Vagina (tissue), 2 donors: ENCODE data around the gene EGLN2. TPM values are rescaled to one million over a fixed set of nuclear protein-coding genes. Genes with fewer than 3 reads are reported as not detected.
A peak's percentile ranks its signal among the peaks of the same experiment; 100 is the strongest.
"Not testable (repeated sequence)": the region's sequence is repeated elsewhere in the genome, so short reads cannot be mapped to it uniquely, and the experiment has no call there.

Source experiments
- DNase-seq, 2 donors: peaks; one replicate each; pipeline ENCODE4 v3.0.0-alpha.2; 2017; ENCODE audit errors: extremely low spot score in 2 of 2
- H3K27ac ChIP-seq: fragments of 200-600 bp; sonication (generic); one replicate; pipeline ENCODE4 v1.5.1; 2019
- H3K27me3 ChIP-seq: fragments of 200-600 bp; sonication (generic); one replicate; pipeline ENCODE4 v1.5.1; 2019
- H3K36me3 ChIP-seq, 2 donors: fragments of 200-600 bp; sonication (generic); one replicate each; pipeline ENCODE4 v1.5.1; 2017 to 2019
- H3K4me1 ChIP-seq: fragments of 200-600 bp; sonication (generic); one replicate; pipeline ENCODE4 v1.5.1; 2019
- H3K4me3 ChIP-seq, 2 donors: fragments of 200-600 bp; sonication (generic); 1 replicate in 1 of 2; 2 replicates in 1 of 2; pipeline ENCODE4 v1.5.1; 2016 to 2019
- H3K9me3 ChIP-seq: fragments of 200-600 bp; sonication (generic); one replicate; pipeline ENCODE4 v1.5.1; 2019
- CTCF ChIP-seq, 3 experiments: fragments of 450-650 bp in 2 of 3; fragments of 200-600 bp in 1 of 3; sonication (generic) in 1 of 3; IDR thresholded peaks; one replicate each; pipeline ENCODE4 v1.5.1; 2017 to 2019; ENCODE audit warnings: antibody characterized with exemption in 3 of 3, mild to moderate bottlenecking in 2 of 3, moderate library complexity in 2 of 3
- POLR2A ChIP-seq, 2 donors: fragments of 450-650 bp; IDR thresholded peaks; one replicate each; pipeline ENCODE4 v1.6.1; 2017; ENCODE audit warnings: antibody characterized with exemption in 2 of 2, mild to moderate bottlenecking in 2 of 2, moderate library complexity in 2 of 2
- POLR2AphosphoS5 ChIP-seq, 2 donors: sonication (generic); formaldehyde crosslinking; IDR thresholded peaks; one replicate each; pipeline ENCODE4 v1.9.0; 2017; ENCODE audit warnings: antibody characterized with exemption in 2 of 2, mild to moderate bottlenecking in 2 of 2, low read depth in 1 of 2; ENCODE audit not compliant: insufficient read depth in 1 of 2
- intact Hi-C: fragments of 100-400 bp; cut with DNase I; formaldehyde crosslinking; loops from one replicate; pipeline ENCODE4 v1.15.1; 2023
- total RNA-seq: library from RNA; depleted of rRNA; stranded (reverse); fragments of >200 nt; gene quantifications from one replicate; pipeline ENCODE4 v1.2.3, GENCODE V29; 2016

EGLN2 gene
- total RNA-seq, 1 donor from 2014 or later: 76.9 TPM

DNA sequence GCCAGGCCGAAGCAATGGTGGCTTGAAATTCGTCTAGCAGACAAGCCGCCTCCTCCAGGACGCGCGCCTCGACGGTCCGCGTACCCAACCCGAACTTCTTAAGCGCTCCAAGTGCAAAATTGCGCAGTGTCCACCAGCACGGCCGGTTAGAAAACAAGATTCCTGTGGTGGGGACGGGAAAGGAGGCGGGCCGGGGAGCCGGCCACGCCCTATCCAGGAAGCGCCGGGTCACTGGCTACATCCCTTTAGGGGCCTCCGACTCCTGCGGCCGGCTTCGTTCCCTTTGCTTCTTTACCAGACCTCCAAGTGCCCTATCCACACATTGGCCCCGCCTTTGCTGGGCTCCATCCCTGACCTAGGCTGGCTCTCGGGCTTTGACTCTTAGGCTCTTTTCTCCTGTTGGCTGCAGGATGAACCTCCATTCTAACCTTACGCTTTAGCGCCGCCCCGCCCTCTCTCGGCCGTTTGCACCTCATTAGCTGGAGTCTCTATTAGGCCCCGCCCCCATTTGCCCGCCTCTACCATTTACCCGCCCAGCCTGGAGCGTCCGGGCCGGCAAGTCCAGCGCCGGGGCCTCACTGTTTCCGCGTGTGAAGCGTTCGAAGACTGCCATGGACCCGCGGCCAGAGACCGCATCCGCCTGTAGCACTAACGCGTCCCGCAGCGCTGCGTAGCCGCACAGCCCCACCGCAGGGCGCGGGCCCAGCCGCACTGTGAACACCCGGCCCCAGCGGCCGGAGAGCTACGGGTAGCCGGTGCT lies 11.8 kb downstream of the EGLN2 start:
- Histone ChIP-seq H3K4me3 (peak overlapping the region; percentile 45 to 51), H3K27ac (peak overlapping the region; percentile 79), H3K4me1 (peaks cover 73% of the 10 kb centered on the region), H3K36me3 (peaks cover 0 to 13% of the 10 kb centered on the region in 2 donors)
- DNase-seq, H3K9me3 ChIP-seq, H3K27me3 ChIP-seq, intact Hi-C loops: not testable (repeated sequence)
- peak in 1 of 2 donors; percentile 15 for TF ChIP-seq POLR2A (IDR thresholded peaks at IDR 0.05)
- TF ChIP-seq CTCF (IDR thresholded peaks at IDR 0.05): peak in 1 of 3 experiments; percentile 3
- peak in 1 of 2 donors; percentile 74 for TF ChIP-seq POLR2AphosphoS5 (IDR thresholded peaks at IDR 0.05; ENCODE audit: insufficient read depth in 1 of 2, low read depth in 1 of 2)

DNA sequence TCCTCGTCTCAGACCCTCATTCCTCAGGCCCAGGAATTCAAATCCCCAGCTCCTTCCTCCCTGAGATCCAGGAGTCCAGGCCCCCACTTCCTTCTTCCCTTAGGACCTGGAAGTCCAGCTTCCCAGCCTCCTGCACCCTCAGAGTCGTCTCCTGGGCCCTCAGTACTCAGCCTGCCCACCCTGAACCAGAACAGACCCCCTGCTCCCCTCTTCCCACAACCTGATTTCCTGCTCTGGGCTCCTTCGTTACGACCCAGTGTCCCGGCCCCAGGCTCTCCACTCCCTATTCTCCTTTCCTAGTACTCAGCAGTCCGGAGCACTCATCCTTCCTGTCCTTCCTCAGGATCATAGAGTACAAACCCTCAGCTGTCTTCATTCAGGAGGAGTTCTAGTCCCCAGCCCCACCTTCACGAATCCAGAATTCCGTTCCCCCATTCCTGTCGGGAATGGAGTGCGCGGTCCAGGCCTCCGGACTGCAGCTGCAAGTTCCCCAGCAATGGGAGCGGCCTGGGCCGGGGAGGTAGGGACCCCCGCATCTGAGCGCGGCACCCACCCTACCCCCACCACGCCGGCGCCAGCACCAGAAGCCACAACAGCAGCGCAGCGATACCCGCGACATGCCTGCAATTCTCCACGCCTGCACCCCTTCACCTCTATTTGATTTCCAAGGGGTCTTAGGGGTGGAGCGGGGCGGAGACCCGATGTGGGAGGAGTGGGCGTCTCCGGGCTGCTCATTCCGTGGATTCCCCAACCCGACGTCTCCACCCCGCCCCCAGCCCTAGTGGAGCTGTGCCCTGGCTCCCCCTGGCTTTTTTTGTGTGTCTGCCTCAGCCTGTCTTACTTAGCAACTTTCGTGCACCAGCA lies 12.7 kb downstream of the EGLN2 start:
- Histone ChIP-seq H3K9me3 (no peaks in the 10 kb centered on the region), H3K27ac (peak overlapping the region; percentile 79), H3K27me3 (no peaks in the 10 kb centered on the region), H3K4me3 (peak overlapping the region; percentile 45 to 51), H3K36me3 (peaks cover 0 to 13% of the 10 kb centered on the region in 2 donors), H3K4me1 (peaks cover 64% of the 10 kb centered on the region)
- intact Hi-C loops: no loop called here
- TF ChIP-seq POLR2AphosphoS5 (IDR thresholded peaks at IDR 0.05; ENCODE audit: insufficient read depth in 1 of 2, low read depth in 1 of 2): peak in 1 of 2 donors; percentile 38
- TF ChIP-seq POLR2A (IDR thresholded peaks at IDR 0.05): no peak
- TF ChIP-seq CTCF (IDR thresholded peaks at IDR 0.05): no peak
- DNase-seq: no peak

DNA sequence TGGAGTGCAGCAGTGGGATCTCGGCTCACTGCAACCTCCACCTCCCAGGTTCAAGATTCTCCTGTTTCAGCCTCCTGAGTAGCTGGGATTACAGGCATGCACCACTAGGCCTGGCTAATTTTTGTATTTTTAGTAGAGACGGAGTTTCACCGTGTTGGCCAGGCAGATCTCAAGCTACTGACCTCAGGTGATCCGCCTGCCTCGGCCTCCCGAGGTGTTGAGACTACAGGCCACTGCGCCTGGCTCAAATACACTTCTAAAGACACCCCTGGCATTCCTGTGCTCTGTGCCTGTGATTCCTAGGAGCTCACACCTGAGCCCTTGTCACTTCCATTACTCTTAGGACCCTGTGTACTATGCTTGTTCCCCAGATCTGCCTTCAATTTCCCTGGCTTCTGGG lies 13.6 kb downstream of the EGLN2 start:
- peak overlapping the region; percentile 60 for H3K27ac ChIP-seq
- H3K36me3 ChIP-seq: peaks cover 0 to 13% of the 10 kb centered on the region in 2 donors
- intact Hi-C loops, DNase-seq, H3K9me3 ChIP-seq, H3K27me3 ChIP-seq, H3K4me3 ChIP-seq: not testable (repeated sequence)
- peaks cover 55% of the 10 kb centered on the region for H3K4me1 ChIP-seq

- no peak for DNase-seq
- H3K36me3 ChIP-seq: peaks cover 0 to 12% of the 10 kb centered on the region in 2 donors
- no peaks in the 10 kb centered on the region for H3K27me3 ChIP-seq
- peaks cover 50% of the 10 kb centered on the region for H3K4me1 ChIP-seq
- H3K27ac ChIP-seq: peak overlapping the region; percentile 60
- H3K9me3 ChIP-seq: no peaks in the 10 kb centered on the region
- H3K4me3 ChIP-seq: no peak overlapping the region
- TF ChIP-seq CTCF (IDR thresholded peaks at IDR 0.05) (no peak), POLR2A (IDR thresholded peaks at IDR 0.05) (no peak), POLR2AphosphoS5 (IDR thresholded peaks at IDR 0.05; ENCODE audit: insufficient read depth in 1 of 2, low read depth in 1 of 2) (no peak)
- intact Hi-C loops: no loop called here
Measured at GRCh38 chr19:40813182-40813581, 14.2 kb downstream of the EGLN2 start.

DNA sequence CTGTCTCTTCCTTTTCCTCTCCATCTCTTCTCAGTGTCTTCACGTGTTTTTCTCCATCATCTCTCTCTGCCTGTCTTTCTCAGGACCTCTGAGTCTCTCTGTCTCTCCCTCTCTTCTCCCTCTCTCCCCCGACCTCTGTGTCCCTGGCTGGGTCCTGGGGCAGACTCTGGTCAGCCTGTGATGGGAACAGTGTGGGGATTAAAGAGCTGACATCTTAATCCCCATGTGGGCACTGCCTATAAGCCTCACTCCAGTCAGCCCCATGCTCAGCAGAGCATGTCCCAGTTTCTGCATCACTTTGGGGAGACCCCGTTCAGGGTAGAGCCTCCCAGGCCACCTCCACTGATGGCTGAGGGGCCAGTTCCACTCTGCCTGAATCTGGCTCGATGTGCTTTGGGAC lies 16.2 kb downstream of the EGLN2 start:
- Histone ChIP-seq H3K27ac (no peak overlapping the region), H3K4me3 (no peak overlapping the region), H3K36me3 (no peaks in the 10 kb centered on the region), H3K27me3 (no peaks in the 10 kb centered on the region), H3K9me3 (no peaks in the 10 kb centered on the region), H3K4me1 (peaks cover 51% of the 10 kb centered on the region)
- intact Hi-C loops: no loop called here
- no peak for TF ChIP-seq CTCF (IDR thresholded peaks at IDR 0.05)
- no peak for TF ChIP-seq POLR2AphosphoS5 (IDR thresholded peaks at IDR 0.05; ENCODE audit: insufficient read depth in 1 of 2, low read depth in 1 of 2)
- no peak for TF ChIP-seq POLR2A (IDR thresholded peaks at IDR 0.05)
- no peak for DNase-seq
